ENCODE results near the gene IGF1R. TPM values are rescaled to one million over a fixed set of nuclear protein-coding genes. Genes with fewer than 3 reads are reported as not detected.

The IGF1R gene
- total and polyA plus RNA-seq, 2 experiments from 2014 or later: 9.5 to 92.4 TPM

- no peak for DNase-seq (ENCODE audit: low read depth in 1 of 2, low spot score in 1 of 2)
- no peak overlapping the region for H3K27ac ChIP-seq
These were observed 90.5 kb downstream of the IGF1R start for GRCh38 chr15:98738689-98739401.

GRCh38 chr15:98740295-98740694 lies 92.0 kb downstream of the IGF1R start:
- no peak for TF ChIP-seq CTCF (IDR thresholded peaks at IDR 0.05; ENCODE audit: low read depth, low read length)
- DNase-seq (ENCODE audit: low read depth in 1 of 2, low spot score in 1 of 2): no peak
- Histone ChIP-seq H3K4me1 (ENCODE audit: low read depth) (peaks cover 9% of the 10 kb centered on the region), H3K36me3 (no peaks in the 10 kb centered on the region), H3K27me3 (no peaks in the 10 kb centered on the region), H3K27ac (no peak overlapping the region), H3K9me3 (ENCODE audit: low read depth) (no peaks in the 10 kb centered on the region), H3K4me3 (no peak overlapping the region)

More at GRCh38 chr15:98738689-98739401, 90.5 kb downstream of the IGF1R start:
- no peaks in the 10 kb centered on the region for H3K36me3 ChIP-seq
- no peak overlapping the region for H3K4me3 ChIP-seq
- H3K27me3 ChIP-seq: no peaks in the 10 kb centered on the region
- no peak for TF ChIP-seq CTCF (IDR thresholded peaks at IDR 0.05; ENCODE audit: low read depth, low read length)
- peaks cover 7% of the 10 kb centered on the region for H3K4me1 ChIP-seq (ENCODE audit: low read depth)
- no peaks in the 10 kb centered on the region for H3K9me3 ChIP-seq (ENCODE audit: low read depth)

- no peak for DNase-seq (ENCODE audit: low read depth in 1 of 2, low spot score in 1 of 2)
- peaks cover 15% of the 10 kb centered on the region for H3K4me1 ChIP-seq (ENCODE audit: low read depth)
- H3K27me3 ChIP-seq: no peaks in the 10 kb centered on the region
- no peak overlapping the region for H3K27ac ChIP-seq
- no peaks in the 10 kb centered on the region for H3K9me3 ChIP-seq (ENCODE audit: low read depth)
- H3K4me3 ChIP-seq: no peak overlapping the region
- no peaks in the 10 kb centered on the region for H3K36me3 ChIP-seq
- TF ChIP-seq CTCF (IDR thresholded peaks at IDR 0.05; ENCODE audit: low read depth, low read length): no peak
These were observed 92.6 kb downstream of the IGF1R start for GRCh38 chr15:98740963-98741362.

- Histone ChIP-seq H3K4me1 (ENCODE audit: low read depth) (peaks cover 9% of the 10 kb centered on the region), H3K27me3 (no peaks in the 10 kb centered on the region), H3K27ac (no peak overlapping the region), H3K4me3 (no peak overlapping the region), H3K36me3 (no peaks in the 10 kb centered on the region), H3K9me3 (ENCODE audit: low read depth) (no peaks in the 10 kb centered on the region)
- no peak for TF ChIP-seq CTCF (IDR thresholded peaks at IDR 0.05; ENCODE audit: low read depth, low read length)
- no peak for DNase-seq (ENCODE audit: low read depth in 1 of 2, low spot score in 1 of 2)
These were observed 94.8 kb downstream of the IGF1R start for GRCh38 chr15:98743177-98743576.

- Histone ChIP-seq H3K27ac (no peak overlapping the region), H3K4me1 (ENCODE audit: low read depth) (peaks cover 9% of the 10 kb centered on the region), H3K9me3 (ENCODE audit: low read depth) (no peaks in the 10 kb centered on the region), H3K36me3 (no peaks in the 10 kb centered on the region), H3K4me3 (no peak overlapping the region), H3K27me3 (no peaks in the 10 kb centered on the region)
- DNase-seq (ENCODE audit: low read depth in 1 of 2, low spot score in 1 of 2): no peak
- TF ChIP-seq CTCF (IDR thresholded peaks at IDR 0.05; ENCODE audit: low read depth, low read length): no peak
These were observed 96.2 kb downstream of the IGF1R start for GRCh38 chr15:98744506-98744905.
